ENCODE measurements around the gene SPACA9.

DNA sequence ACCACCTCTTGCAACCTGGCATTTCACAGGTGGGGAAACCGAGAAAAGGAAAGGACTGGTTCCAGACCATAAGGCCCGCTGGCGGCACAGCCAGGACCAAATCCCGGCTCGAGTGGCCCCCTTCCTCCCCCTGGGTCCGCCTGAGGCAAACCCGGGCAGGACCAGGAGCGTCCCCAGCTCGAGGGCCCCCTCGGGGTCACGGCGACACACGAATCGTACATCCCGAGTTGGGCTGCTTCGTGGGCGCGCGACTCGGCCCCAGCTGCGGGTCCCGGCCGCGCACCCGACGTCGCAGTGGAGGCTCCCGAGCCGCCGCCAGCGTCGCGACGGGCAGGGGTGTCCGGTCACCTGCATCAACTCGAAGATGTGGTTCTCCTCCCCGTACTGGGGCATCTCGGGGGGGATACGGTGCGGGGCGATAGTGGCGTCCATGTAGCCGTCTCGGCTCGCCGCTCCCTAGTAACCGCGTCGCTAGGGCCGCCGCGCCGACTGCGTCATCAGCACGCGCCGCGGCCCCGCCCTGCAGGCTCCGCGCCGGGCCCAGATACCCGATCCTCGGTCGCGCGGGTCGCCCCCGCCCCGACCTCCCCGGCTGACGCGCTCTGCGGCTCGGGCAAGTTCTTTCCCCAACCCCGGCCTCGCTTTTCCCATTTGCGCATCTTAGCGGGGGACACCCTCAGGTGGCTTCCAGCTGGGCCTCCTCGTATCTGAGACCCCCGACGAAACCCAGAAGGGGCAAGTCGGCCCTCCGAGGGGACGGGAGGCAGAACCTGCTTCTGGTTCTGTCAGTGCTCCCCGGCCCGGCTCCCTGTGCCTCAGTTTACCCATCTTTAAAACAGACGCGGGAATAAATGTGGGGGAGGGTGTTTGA lies 639 bp upstream of the SPACA9 start, which contains the start of gene AK8:
- TF ChIP-seq, protein P1, sequence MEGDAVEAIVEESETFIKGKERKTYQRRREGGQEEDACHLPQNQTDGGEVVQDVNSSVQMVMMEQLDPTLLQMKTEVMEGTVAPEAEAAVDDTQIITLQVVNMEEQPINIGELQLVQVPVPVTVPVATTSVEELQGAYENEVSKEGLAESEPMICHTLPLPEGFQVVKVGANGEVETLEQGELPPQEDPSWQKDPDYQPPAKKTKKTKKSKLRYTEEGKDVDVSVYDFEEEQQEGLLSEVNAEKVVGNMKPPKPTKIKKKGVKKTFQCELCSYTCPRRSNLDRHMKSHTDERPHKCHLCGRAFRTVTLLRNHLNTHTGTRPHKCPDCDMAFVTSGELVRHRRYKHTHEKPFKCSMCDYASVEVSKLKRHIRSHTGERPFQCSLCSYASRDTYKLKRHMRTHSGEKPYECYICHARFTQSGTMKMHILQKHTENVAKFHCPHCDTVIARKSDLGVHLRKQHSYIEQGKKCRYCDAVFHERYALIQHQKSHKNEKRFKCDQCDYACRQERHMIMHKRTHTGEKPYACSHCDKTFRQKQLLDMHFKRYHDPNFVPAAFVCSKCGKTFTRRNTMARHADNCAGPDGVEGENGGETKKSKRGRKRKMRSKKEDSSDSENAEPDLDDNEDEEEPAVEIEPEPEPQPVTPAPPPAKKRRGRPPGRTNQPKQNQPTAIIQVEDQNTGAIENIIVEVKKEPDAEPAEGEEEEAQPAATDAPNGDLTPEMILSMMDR (IDR thresholded peaks at IDR 0.05; ENCODE audit: insufficient read depth, low read depth, low read length) = no peak
- TF ChIP-seq EZH2 (IDR thresholded peaks at IDR 0.05; ENCODE audit: insufficient read depth, low read length) = peak; percentile 41
